ENCODE data around the gene OR5AC2.

OR5AC2 gene

DNA sequence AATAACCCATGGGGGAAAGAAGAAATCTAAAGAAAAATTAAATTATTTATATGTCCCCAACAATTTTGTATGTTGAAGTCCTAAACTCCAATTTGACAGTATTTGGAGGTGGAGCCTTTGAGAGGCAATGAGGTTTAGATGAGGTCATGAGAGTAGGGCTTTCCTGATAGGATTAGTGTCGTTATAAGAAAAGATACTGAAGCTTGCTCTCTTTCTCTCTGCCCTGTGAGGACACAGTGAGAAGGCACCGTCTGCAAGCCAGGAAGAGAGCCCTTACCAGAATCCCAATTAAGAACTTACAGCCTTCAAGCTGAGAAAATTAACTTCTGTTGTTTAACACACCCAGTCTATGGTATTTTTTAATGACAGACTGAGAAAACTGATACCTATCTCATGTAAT lies 16.1 kb upstream of the OR5AC2 start:
- Histone ChIP-seq H3K4me3 (ENCODE audit: low read depth, low read length) (no peak overlapping the region), H3K27me3 (ENCODE audit: control insufficient read depth, insufficient read depth, low read length) (no peaks in the 10 kb centered on the region), H3K4me1 (ENCODE audit: control insufficient read depth, insufficient read depth, low read length) (no peaks in the 10 kb centered on the region), H3K9ac (ENCODE audit: low read depth, low read length) (no peak overlapping the region), H3K27ac (ENCODE audit: low read depth, low read length) (no peak overlapping the region), H3K36me3 (ENCODE audit: control insufficient read depth, insufficient read depth, low read length) (no peaks in the 10 kb centered on the region), H3K9me3 (ENCODE audit: control insufficient read depth, insufficient read depth, low read length) (no peaks in the 10 kb centered on the region)

- Histone ChIP-seq H3K27ac (ENCODE audit: low read depth, low read length) (no peak overlapping the region), H3K9ac (ENCODE audit: low read depth, low read length) (no peak overlapping the region), H3K4me3 (ENCODE audit: low read depth, low read length) (no peak overlapping the region), H3K36me3 (ENCODE audit: control insufficient read depth, insufficient read depth, low read length) (no peaks in the 10 kb centered on the region), H3K27me3 (ENCODE audit: control insufficient read depth, insufficient read depth, low read length) (no peaks in the 10 kb centered on the region), H3K4me1 (ENCODE audit: control insufficient read depth, insufficient read depth, low read length) (no peaks in the 10 kb centered on the region), H3K9me3 (ENCODE audit: control insufficient read depth, insufficient read depth, low read length) (no peaks in the 10 kb centered on the region)
These were observed 13.5 kb upstream of the OR5AC2 start for GRCh38 chr3:98073486-98073885.

- Histone ChIP-seq H3K9ac (ENCODE audit: low read depth, low read length) (no peak overlapping the region), H3K4me3 (ENCODE audit: low read depth, low read length) (no peak overlapping the region), H3K36me3 (ENCODE audit: control insufficient read depth, insufficient read depth, low read length) (no peaks in the 10 kb centered on the region), H3K4me1 (ENCODE audit: control insufficient read depth, insufficient read depth, low read length) (no peaks in the 10 kb centered on the region), H3K9me3 (ENCODE audit: control insufficient read depth, insufficient read depth, low read length) (no peaks in the 10 kb centered on the region), H3K27me3 (ENCODE audit: control insufficient read depth, insufficient read depth, low read length) (no peaks in the 10 kb centered on the region), H3K27ac (ENCODE audit: low read depth, low read length) (no peak overlapping the region)
These were observed 8.9 kb downstream of the OR5AC2 start for GRCh38 chr3:98095882-98096281.

- H3K36me3 ChIP-seq (ENCODE audit: control insufficient read depth, insufficient read depth, low read length) = no peaks in the 10 kb centered on the region
- H3K4me3 ChIP-seq (ENCODE audit: low read depth, low read length) = no peak overlapping the region
- H3K9ac ChIP-seq (ENCODE audit: low read depth, low read length) = no peak overlapping the region
- H3K27me3 ChIP-seq (ENCODE audit: control insufficient read depth, insufficient read depth, low read length) = no peaks in the 10 kb centered on the region
- H3K4me1 ChIP-seq (ENCODE audit: control insufficient read depth, insufficient read depth, low read length) = no peaks in the 10 kb centered on the region
- no peak overlapping the region for H3K27ac ChIP-seq (ENCODE audit: low read depth, low read length)
- H3K9me3 ChIP-seq (ENCODE audit: control insufficient read depth, insufficient read depth, low read length) = no peaks in the 10 kb centered on the region
These were observed 12.9 kb downstream of the OR5AC2 start for GRCh38 chr3:98099848-98100247.

- H3K36me3 ChIP-seq (ENCODE audit: control insufficient read depth, insufficient read depth, low read length) = no peaks in the 10 kb centered on the region
- H3K4me3 ChIP-seq (ENCODE audit: low read depth, low read length) = no peak overlapping the region
- H3K27ac ChIP-seq (ENCODE audit: low read depth, low read length) = no peak overlapping the region
- H3K9me3 ChIP-seq (ENCODE audit: control insufficient read depth, insufficient read depth, low read length) = peaks cover 21% of the 10 kb centered on the region
- no peaks in the 10 kb centered on the region for H3K27me3 ChIP-seq (ENCODE audit: control insufficient read depth, insufficient read depth, low read length)
- H3K9ac ChIP-seq (ENCODE audit: low read depth, low read length) = no peak overlapping the region
- H3K4me1 ChIP-seq (ENCODE audit: control insufficient read depth, insufficient read depth, low read length) = no peaks in the 10 kb centered on the region
These were observed 21.2 kb downstream of the OR5AC2 start for GRCh38 chr3:98108162-98108561.

- Histone ChIP-seq H3K9me3 (ENCODE audit: control insufficient read depth, insufficient read depth, low read length) (peaks cover 21% of the 10 kb centered on the region), H3K36me3 (ENCODE audit: control insufficient read depth, insufficient read depth, low read length) (no peaks in the 10 kb centered on the region), H3K9ac (ENCODE audit: low read depth, low read length) (no peak overlapping the region), H3K27me3 (ENCODE audit: control insufficient read depth, insufficient read depth, low read length) (no peaks in the 10 kb centered on the region), H3K27ac (ENCODE audit: low read depth, low read length) (no peak overlapping the region), H3K4me3 (ENCODE audit: low read depth, low read length) (no peak overlapping the region), H3K4me1 (ENCODE audit: control insufficient read depth, insufficient read depth, low read length) (no peaks in the 10 kb centered on the region)
These were observed 23.0 kb downstream of the OR5AC2 start for GRCh38 chr3:98109807-98110549.

DNA sequence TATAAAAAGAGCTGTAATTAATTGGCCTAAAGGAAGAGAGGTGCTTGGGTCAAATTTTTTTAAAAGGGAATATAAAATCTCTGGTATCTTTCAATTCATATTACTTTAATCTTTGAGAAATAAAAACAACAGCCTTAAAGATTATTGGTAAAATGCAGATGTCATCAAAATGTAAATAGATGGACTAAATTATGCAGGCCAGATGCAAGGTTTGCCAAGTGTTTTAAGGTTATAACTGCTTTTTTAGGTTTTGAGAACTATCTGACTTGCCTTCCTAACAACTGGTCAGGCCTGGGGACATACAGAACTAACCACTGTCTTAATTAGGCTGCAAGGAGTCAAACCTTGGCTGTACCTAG lies 23.6 kb downstream of the OR5AC2 start:
- Histone ChIP-seq H3K4me1 (ENCODE audit: control insufficient read depth, insufficient read depth, low read length) (no peaks in the 10 kb centered on the region), H3K27ac (ENCODE audit: low read depth, low read length) (no peak overlapping the region), H3K27me3 (ENCODE audit: control insufficient read depth, insufficient read depth, low read length) (no peaks in the 10 kb centered on the region), H3K9ac (ENCODE audit: low read depth, low read length) (no peak overlapping the region), H3K4me3 (ENCODE audit: low read depth, low read length) (no peak overlapping the region), H3K36me3 (ENCODE audit: control insufficient read depth, insufficient read depth, low read length) (no peaks in the 10 kb centered on the region), H3K9me3 (ENCODE audit: control insufficient read depth, insufficient read depth, low read length) (peaks cover 21% of the 10 kb centered on the region)

DNA sequence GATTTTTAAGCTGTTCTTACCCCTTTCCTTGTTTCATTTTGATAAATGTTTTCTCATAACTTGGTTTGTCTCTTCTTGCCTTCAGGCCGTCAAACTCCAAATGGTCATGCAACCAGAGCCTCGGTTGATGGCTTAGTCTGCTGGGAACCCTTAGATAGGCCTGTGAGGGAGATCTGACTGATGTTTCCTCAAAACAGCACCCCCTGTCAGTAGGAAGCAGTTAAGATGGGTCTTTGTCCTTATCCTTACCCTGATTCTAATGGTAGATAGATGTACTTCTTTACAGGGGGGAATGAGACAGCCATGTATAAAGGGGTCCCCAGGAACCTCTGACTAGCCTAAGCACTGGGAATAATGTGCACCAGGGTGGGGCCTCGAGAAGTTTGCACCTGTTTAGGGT lies 27.3 kb downstream of the OR5AC2 start:
- Histone ChIP-seq H3K4me3 (ENCODE audit: low read depth, low read length) (no peak overlapping the region), H3K4me1 (ENCODE audit: control insufficient read depth, insufficient read depth, low read length) (no peaks in the 10 kb centered on the region), H3K9me3 (ENCODE audit: control insufficient read depth, insufficient read depth, low read length) (peaks cover 21% of the 10 kb centered on the region), H3K27ac (ENCODE audit: low read depth, low read length) (no peak overlapping the region), H3K36me3 (ENCODE audit: control insufficient read depth, insufficient read depth, low read length) (no peaks in the 10 kb centered on the region), H3K9ac (ENCODE audit: low read depth, low read length) (no peak overlapping the region), H3K27me3 (ENCODE audit: control insufficient read depth, insufficient read depth, low read length) (no peaks in the 10 kb centered on the region)

GRCh38 chr3:98115717-98116116 lies 28.7 kb downstream of the OR5AC2 start:
- no peaks in the 10 kb centered on the region for H3K27me3 ChIP-seq (ENCODE audit: control insufficient read depth, insufficient read depth, low read length)
- no peaks in the 10 kb centered on the region for H3K4me1 ChIP-seq (ENCODE audit: control insufficient read depth, insufficient read depth, low read length)
- H3K27ac ChIP-seq (ENCODE audit: low read depth, low read length) = no peak overlapping the region
- no peak overlapping the region for H3K4me3 ChIP-seq (ENCODE audit: low read depth, low read length)
- no peak overlapping the region for H3K9ac ChIP-seq (ENCODE audit: low read depth, low read length)
- peaks cover 15% of the 10 kb centered on the region for H3K9me3 ChIP-seq (ENCODE audit: control insufficient read depth, insufficient read depth, low read length)
- no peaks in the 10 kb centered on the region for H3K36me3 ChIP-seq (ENCODE audit: control insufficient read depth, insufficient read depth, low read length)

GRCh38 chr3:98130421-98130820 lies 43.4 kb downstream of the OR5AC2 start, which contains the start of gene OR5H1:
Gene OR5H1 (plus strand): TSS chr3:98130721. CDS start chr3:98132698, 1,977 bp downstream.
- H3K27ac ChIP-seq (ENCODE audit: low read depth, low read length) = no peak within 1 kb of the TSS
- H3K9me3 ChIP-seq (ENCODE audit: control insufficient read depth, insufficient read depth, low read length) = no peaks in the 10 kb centered on the region
- no peak within 1 kb of the TSS for H3K9ac ChIP-seq (ENCODE audit: low read depth, low read length)
- H3K4me3 ChIP-seq (ENCODE audit: low read depth, low read length) = no peak within 1 kb of the TSS
- H3K27me3 ChIP-seq (ENCODE audit: control insufficient read depth, insufficient read depth, low read length) = no peaks in the 10 kb centered on the region
- no peaks in the 10 kb centered on the region for H3K4me1 ChIP-seq (ENCODE audit: control insufficient read depth, insufficient read depth, low read length)
- H3K36me3 ChIP-seq (ENCODE audit: control insufficient read depth, insufficient read depth, low read length) = no peaks in the 10 kb centered on the region

- no peak overlapping the region for H3K27ac ChIP-seq (ENCODE audit: low read depth, low read length)
- H3K27me3 ChIP-seq (ENCODE audit: control insufficient read depth, insufficient read depth, low read length) = no peaks in the 10 kb centered on the region
- H3K9ac ChIP-seq (ENCODE audit: low read depth, low read length) = no peak overlapping the region
- no peaks in the 10 kb centered on the region for H3K9me3 ChIP-seq (ENCODE audit: control insufficient read depth, insufficient read depth, low read length)
- no peaks in the 10 kb centered on the region for H3K36me3 ChIP-seq (ENCODE audit: control insufficient read depth, insufficient read depth, low read length)
- H3K4me3 ChIP-seq (ENCODE audit: low read depth, low read length) = no peak overlapping the region
- H3K4me1 ChIP-seq (ENCODE audit: control insufficient read depth, insufficient read depth, low read length) = peaks cover 10% of the 10 kb centered on the region
These were observed 49.7 kb downstream of the OR5AC2 start for GRCh38 chr3:98136631-98137030.

Data from HUES48 (cell line).